ENCODE data around the gene PTGDR. TPM values are rescaled to one million over a fixed set of nuclear protein-coding genes. Genes with fewer than 3 reads are reported as not detected.
A peak's percentile ranks its signal among the peaks of the same experiment; 100 is the strongest.

PTGDR gene
- total and polyA plus RNA-seq, 4 experiments from 2014 or later = 1.9 to 7.2 (median 4.4) TPM

GRCh38 chr14:52305014-52305413, 37.5 kb downstream of the PTGDR start:
- Mint-ChIP-seq H3K4me1 (peaks cover 57 to 88% (median 72%) of the 10 kb centered on the region in 4 donors), H3K27ac (peak overlapping the region in 4 of 7 donors; percentile 49 to 65 (median 60)), H3K9me3 (peaks cover 0 to 1% (median 0%) of the 10 kb centered on the region in 8 donors), H3K36me3 (peaks cover 24 to 28% of the 10 kb centered on the region in 2 donors), H3K27me3 (no peaks in the 10 kb centered on the region), H3K4me3 (peak overlapping the region in 1 of 8 donors; percentile 40)
- Histone ChIP-seq H3K27ac (ENCODE audit: low read depth, low read length) (no peak overlapping the region), H3K4me3 (ENCODE audit: low read length in 2 of 2) (no peak overlapping the region), H3K9me3 (ENCODE audit: control insufficient read depth in 1 of 2, low read length in 2 of 2) (no peaks in the 10 kb centered on the region), H3K27me3 (ENCODE audit: insufficient read depth, low read length) (no peaks in the 10 kb centered on the region), H3K36me3 (ENCODE audit: insufficient read depth, low read length) (no peaks in the 10 kb centered on the region), H3K4me1 (ENCODE audit: insufficient read depth, low read length) (peaks cover 62% of the 10 kb centered on the region)
- ChIA-PET POLR2A (ENCODE audit: partially characterized antibody) (interaction anchor here (1.4 to 6.3 kb wide), 2 partner anchors 11 to 248 kb away, joined by 3 to 66 read pairs; partner anchors contain the start of genes GPR137C, PTGER2 and TXNDC16), CTCF (ENCODE audit: partially characterized antibody) (interaction anchor here (0.7 to 1.5 kb wide), 9 partner anchors 9 to 172 kb away, joined by 3 to 7 read pairs (median 3); partner anchors contain the start of gene PTGER2)
- DNase-seq = no peak
- intact Hi-C loops (cut with micrococcal nuclease) = no loop called here

- Mint-ChIP-seq H3K27me3 (peaks cover 0 to 2% of the 10 kb centered on the region in 2 donors), H3K4me3 (peak overlapping the region in 6 of 8 donors; percentile 22 to 72 (median 50)), H3K4me1 (peaks cover 62 to 90% (median 75%) of the 10 kb centered on the region in 4 donors), H3K27ac (peak overlapping the region in 5 of 7 donors; percentile 14 to 87 (median 64)), H3K36me3 (peaks cover 44% of the 10 kb centered on the region in 2 donors), H3K9me3 (peaks cover 0 to 3% (median 0%) of the 10 kb centered on the region in 8 donors)
- ChIA-PET POLR2A (ENCODE audit: partially characterized antibody) (interaction anchor here (6.3 kb wide), 1 partner anchor 8 kb away, joined by 66 read pairs; the partner anchor contains the start of gene PTGER2), CTCF (ENCODE audit: partially characterized antibody) (interaction anchor here (1.3 to 1.4 kb wide), 2 partner anchors 19 to 98 kb away, joined by 3 to 4 read pairs; no protein-coding TSS in a partner anchor)
- H3K4me3 ChIP-seq (ENCODE audit: low read length in 2 of 2) = no peak overlapping the region
- no peak for DNase-seq
- intact Hi-C loops (cut with micrococcal nuclease) = no loop called here
- no peaks in the 10 kb centered on the region for H3K27me3 ChIP-seq (ENCODE audit: insufficient read depth, low read length)
- no peaks in the 10 kb centered on the region for H3K36me3 ChIP-seq (ENCODE audit: insufficient read depth, low read length)
- no peaks in the 10 kb centered on the region for H3K9me3 ChIP-seq (ENCODE audit: control insufficient read depth in 1 of 2, low read length in 2 of 2)
- H3K27ac ChIP-seq (ENCODE audit: low read depth, low read length) = no peak overlapping the region
- H3K4me1 ChIP-seq (ENCODE audit: insufficient read depth, low read length) = peaks cover 69% of the 10 kb centered on the region
Measured at GRCh38 chr14:52307376-52307775, 39.9 kb downstream of the PTGDR start.

DNA sequence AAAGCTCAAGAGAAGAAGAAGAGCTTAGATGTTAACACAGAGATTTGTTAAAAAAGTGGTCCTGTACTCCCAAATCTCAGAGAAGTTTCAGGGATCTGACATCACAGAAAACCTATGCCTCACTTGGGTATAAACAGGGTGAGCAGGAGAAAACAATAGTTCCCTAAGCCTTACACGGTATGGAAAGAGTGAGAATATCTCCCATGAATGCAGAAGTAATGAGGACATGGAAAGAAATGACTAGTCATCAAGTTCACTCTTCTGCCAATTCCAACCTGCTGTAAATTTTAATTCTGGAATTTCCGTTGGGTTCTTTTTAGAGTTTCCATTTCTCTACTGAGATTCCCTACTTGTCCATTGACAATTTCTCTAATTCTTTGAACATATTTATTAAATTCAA, 40.4 kb downstream of the PTGDR start:
- Mint-ChIP-seq H3K36me3 (peaks cover 49% of the 10 kb centered on the region in 2 donors), H3K27me3 (peaks cover 0 to 2% of the 10 kb centered on the region in 2 donors), H3K27ac (peak overlapping the region in 6 of 7 donors; percentile 9 to 87 (median 40)), H3K4me1 (peaks cover 60 to 90% (median 74%) of the 10 kb centered on the region in 4 donors), H3K4me3 (peak overlapping the region in 6 of 8 donors; percentile 22 to 72 (median 54)), H3K9me3 (peaks cover 0 to 3% (median 0%) of the 10 kb centered on the region in 8 donors)
- ChIA-PET POLR2A (ENCODE audit: partially characterized antibody) (interaction anchor here (6.3 kb wide), 1 partner anchor 8 kb away, joined by 66 read pairs; the partner anchor contains the start of gene PTGER2), CTCF (ENCODE audit: partially characterized antibody) (interaction anchor here (0.8 to 1.4 kb wide), 2 partner anchors 49 to 98 kb away, joined by 3 read pairs; no protein-coding TSS in a partner anchor)
- H3K27ac ChIP-seq (ENCODE audit: low read depth, low read length) = no peak overlapping the region
- H3K9me3 ChIP-seq (ENCODE audit: control insufficient read depth in 1 of 2, low read length in 2 of 2) = no peaks in the 10 kb centered on the region
- DNase-seq = no peak
- H3K4me3 ChIP-seq (ENCODE audit: low read length in 2 of 2) = no peak overlapping the region
- H3K36me3 ChIP-seq (ENCODE audit: insufficient read depth, low read length) = no peaks in the 10 kb centered on the region
- intact Hi-C loops (cut with micrococcal nuclease) = no loop called here
- no peaks in the 10 kb centered on the region for H3K27me3 ChIP-seq (ENCODE audit: insufficient read depth, low read length)
- H3K4me1 ChIP-seq (ENCODE audit: insufficient read depth, low read length) = peaks cover 71% of the 10 kb centered on the region

DNA sequence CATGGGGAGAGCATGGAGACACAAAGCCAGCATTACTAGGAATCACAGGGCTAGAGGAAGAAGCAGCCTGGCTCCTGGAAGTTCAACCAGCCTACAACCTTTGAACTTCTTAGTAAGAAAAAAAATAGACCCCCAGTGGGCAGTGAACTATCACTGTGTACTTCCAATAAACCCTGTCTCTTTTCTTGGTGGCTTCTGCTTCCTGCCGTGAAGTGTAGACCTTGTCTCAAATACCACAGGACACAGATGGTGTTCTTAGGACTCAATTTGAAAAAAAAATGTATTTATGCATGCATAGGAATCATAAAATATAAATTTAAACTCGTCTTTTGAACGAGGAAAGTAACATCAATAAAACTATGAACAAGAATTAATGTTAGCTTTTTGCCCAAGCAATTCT, 43.0 kb downstream of the PTGDR start:
- intact Hi-C loops (cut with micrococcal nuclease) = loop anchor here (5.0 kb wide), 2 partner anchors 397 to 448 kb away; partner anchors contain the start of genes GNG2 and PSMC6
- POLR2A ChIA-PET (ENCODE audit: partially characterized antibody) = interaction anchor here (1.6 to 1.7 kb wide), 2 partner anchors 10 to 17 kb away, joined by 3 to 6 read pairs; no protein-coding TSS in a partner anchor
- H3K27me3 ChIP-seq (ENCODE audit: insufficient read depth, low read length) = no peaks in the 10 kb centered on the region

GRCh38 chr14:52312931-52313355, 45.4 kb downstream of the PTGDR start:
- no peak for DNase-seq
- H3K27ac ChIP-seq (ENCODE audit: low read depth, low read length) = peak overlapping the region; percentile 59

More for the DNA sequence above, 43.0 kb downstream of the PTGDR start:
- no peak for DNase-seq
- H3K4me3 ChIP-seq (ENCODE audit: low read length in 2 of 2) = no peak overlapping the region
- H3K4me1 ChIP-seq (ENCODE audit: insufficient read depth, low read length) = peaks cover 66% of the 10 kb centered on the region
- H3K27ac Mint-ChIP-seq = peak overlapping the region in 4 of 7 donors; percentile 5 to 87 (median 36)
- peaks cover 62 to 68% of the 10 kb centered on the region in 2 donors for H3K36me3 Mint-ChIP-seq
- peaks cover 50 to 87% (median 63%) of the 10 kb centered on the region in 4 donors for H3K4me1 Mint-ChIP-seq
- H3K9me3 ChIP-seq (ENCODE audit: control insufficient read depth in 1 of 2, low read length in 2 of 2) = no peaks in the 10 kb centered on the region
- peaks cover 0 to 4% (median 0%) of the 10 kb centered on the region in 8 donors for H3K9me3 Mint-ChIP-seq
- H3K27ac ChIP-seq (ENCODE audit: low read depth, low read length) = no peak overlapping the region
- CTCF ChIA-PET (ENCODE audit: partially characterized antibody) = interaction anchor here (0.6 to 1.4 kb wide), 4 partner anchors 10 to 422 kb away, joined by 3 to 4 read pairs (median 3); no protein-coding TSS in a partner anchor
- peak overlapping the region; percentile 46 to 100 (median 98) for H3K4me3 Mint-ChIP-seq
- peaks cover 0 to 2% of the 10 kb centered on the region in 2 donors for H3K27me3 Mint-ChIP-seq
- no peaks in the 10 kb centered on the region for H3K36me3 ChIP-seq (ENCODE audit: insufficient read depth, low read length)

DNA sequence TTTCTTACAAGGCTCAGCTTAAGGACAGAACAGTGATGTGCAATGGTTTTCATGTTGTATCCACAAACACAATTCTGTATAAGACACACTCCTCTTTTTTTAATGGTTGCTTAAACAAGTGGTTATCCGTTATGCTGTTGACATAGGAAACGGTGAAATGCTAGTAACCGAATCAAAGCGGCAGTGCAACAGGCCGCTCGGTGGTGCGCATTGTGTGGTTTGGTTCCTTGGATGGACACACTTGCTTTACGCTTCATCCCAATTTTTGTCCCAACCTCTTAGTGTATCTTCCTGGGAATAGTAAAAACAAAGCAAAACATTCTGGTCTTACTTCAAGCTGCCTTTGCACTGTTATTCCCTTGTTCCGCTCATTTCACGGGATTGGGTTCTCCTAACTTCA, 46.0 kb downstream of the PTGDR start:
- Mint-ChIP-seq H3K9me3 (peaks cover 0 to 4% (median 0%) of the 10 kb centered on the region in 8 donors), H3K4me1 (peaks cover 45 to 90% (median 63%) of the 10 kb centered on the region in 4 donors), H3K4me3 (peak overlapping the region; percentile 95 to 100 (median 98)), H3K27me3 (peaks cover 0 to 2% of the 10 kb centered on the region in 2 donors), H3K27ac (peak overlapping the region; percentile 81 to 96 (median 87)), H3K36me3 (peaks cover 53 to 76% of the 10 kb centered on the region in 2 donors)
- H3K9me3 ChIP-seq (ENCODE audit: control insufficient read depth in 1 of 2, low read length in 2 of 2) = no peaks in the 10 kb centered on the region
- DNase-seq = peak in 4 of 5 donors; percentile 22 to 32 (median 26)
- H3K27ac ChIP-seq (ENCODE audit: low read depth, low read length) = peak overlapping the region; percentile 59
- intact Hi-C loops (cut with micrococcal nuclease) = loop anchor here (5.0 kb wide), 2 partner anchors 394 to 451 kb away; partner anchors contain the start of genes GNG2 and PSMC6
- H3K36me3 ChIP-seq (ENCODE audit: insufficient read depth, low read length) = no peaks in the 10 kb centered on the region
- H3K4me1 ChIP-seq (ENCODE audit: insufficient read depth, low read length) = peaks cover 68% of the 10 kb centered on the region
- CTCF ChIA-PET (ENCODE audit: partially characterized antibody) = interaction anchor here (0.8 to 2.8 kb wide), 6 partner anchors 9 to 88 kb away, joined by 3 to 15 read pairs (median 6); no protein-coding TSS in a partner anchor
- H3K27me3 ChIP-seq (ENCODE audit: insufficient read depth, low read length) = no peaks in the 10 kb centered on the region
- POLR2A ChIA-PET (ENCODE audit: partially characterized antibody) = interaction anchor here (0.7 to 8.3 kb wide), 18 partner anchors 8 to 466 kb away, joined by 3 to 89 read pairs (median 4); partner anchors contain the start of genes GNG2, PTGDR and STYX
- peak overlapping the region; percentile 79 to 86 for H3K4me3 ChIP-seq (ENCODE audit: low read length in 2 of 2)

More at GRCh38 chr14:52312931-52313355, 45.4 kb downstream of the PTGDR start:
- intact Hi-C loops (cut with micrococcal nuclease) = loop anchor here (5.0 kb wide), 2 partner anchors 394 to 451 kb away; partner anchors contain the start of genes GNG2 and PSMC6
- H3K4me3 ChIP-seq (ENCODE audit: low read length in 2 of 2) = peak overlapping the region; percentile 79 to 86
- ChIA-PET CTCF (ENCODE audit: partially characterized antibody) (interaction anchor here (0.8 to 2.8 kb wide), 5 partner anchors 8 to 88 kb away, joined by 3 to 15 read pairs (median 7); no protein-coding TSS in a partner anchor), POLR2A (ENCODE audit: partially characterized antibody) (interaction anchor here (1.0 to 8.3 kb wide), 9 partner anchors 7 to 466 kb away, joined by 3 to 89 read pairs (median 7); no protein-coding TSS in a partner anchor)
- Mint-ChIP-seq H3K36me3 (peaks cover 58 to 77% of the 10 kb centered on the region in 2 donors), H3K27ac (peak overlapping the region; percentile 81 to 96 (median 87)), H3K4me3 (peak overlapping the region; percentile 95 to 100 (median 98)), H3K4me1 (peaks cover 46 to 90% (median 62%) of the 10 kb centered on the region in 4 donors), H3K27me3 (peaks cover 0 to 2% of the 10 kb centered on the region in 2 donors), H3K9me3 (peaks cover 0 to 4% (median 0%) of the 10 kb centered on the region in 8 donors)
- H3K9me3 ChIP-seq (ENCODE audit: control insufficient read depth in 1 of 2, low read length in 2 of 2) = no peaks in the 10 kb centered on the region
- H3K4me1 ChIP-seq (ENCODE audit: insufficient read depth, low read length) = peaks cover 70% of the 10 kb centered on the region
- H3K27me3 ChIP-seq (ENCODE audit: insufficient read depth, low read length) = no peaks in the 10 kb centered on the region
- H3K36me3 ChIP-seq (ENCODE audit: insufficient read depth, low read length) = no peaks in the 10 kb centered on the region

Data from CD4-positive, alpha-beta memory T cell (primary cell).